ENCODE measurements around the gene PLEKHM2. TPM values are rescaled to one million over a fixed set of nuclear protein-coding genes. Genes with fewer than 3 reads are reported as not detected.

PLEKHM2 gene
- total and polyA plus RNA-seq, 4 donors, result 32.5 to 79.2 (median 63.1) TPM

DNA sequence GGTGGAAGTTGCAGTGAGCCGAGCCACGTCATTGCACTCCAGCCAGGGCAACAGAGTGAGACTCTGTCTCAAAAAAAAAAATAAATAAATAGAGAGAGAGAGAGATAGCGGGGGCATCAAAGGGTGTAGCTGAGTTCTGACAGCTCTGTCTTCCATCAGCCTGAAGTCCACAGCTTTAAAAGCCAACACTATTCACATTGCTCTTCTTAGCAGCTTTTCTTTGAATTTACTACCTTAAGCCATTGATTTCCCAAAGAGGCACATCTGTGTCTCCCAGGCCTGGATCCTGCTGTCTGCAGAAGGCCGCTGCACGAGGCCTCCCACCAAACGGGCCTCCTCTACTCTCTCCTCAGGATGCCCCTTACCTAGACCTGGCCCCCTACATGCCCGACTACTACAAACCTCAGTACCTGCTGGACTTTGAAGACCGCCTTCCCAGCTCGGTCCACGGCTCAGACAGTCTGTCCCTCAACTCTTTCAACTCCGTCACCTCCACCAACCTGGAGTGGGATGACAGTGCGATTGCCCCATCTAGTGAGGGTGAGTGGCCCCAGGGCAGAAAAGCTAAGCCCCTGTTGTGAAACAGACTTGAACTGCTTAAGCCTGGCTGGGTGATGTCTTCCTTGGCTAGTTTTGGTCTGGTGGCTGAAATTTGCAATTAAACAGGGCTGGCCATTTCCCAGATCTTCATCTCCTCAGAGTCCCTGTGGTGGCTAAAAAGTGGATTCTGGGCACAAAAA is 35.4 kb downstream of the PLEKHM2 start:
- Histone ChIP-seq H3K4me3 (no peak overlapping the region), H3K27me3 (ENCODE audit: control insufficient read depth in 3 of 3, insufficient read depth in 3 of 3, low read length in 2 of 3) (no peaks in the 10 kb centered on the region), H3K36me3 (ENCODE audit: control insufficient read depth in 4 of 4, insufficient read depth in 4 of 4, low read length in 4 of 4) (peaks cover 5 to 53% (median 48%) of the 10 kb centered on the region in 4 donors), H3K9ac (ENCODE audit: insufficient read depth in 1 of 2, low read length in 2 of 2) (no peak overlapping the region), H3K9me3 (ENCODE audit: control insufficient read depth in 4 of 4, insufficient read depth in 3 of 4, low read length in 3 of 4) (no peaks in the 10 kb centered on the region), H3K4me1 (ENCODE audit: control insufficient read depth in 5 of 5, insufficient read depth in 5 of 5, low read length in 5 of 5) (peaks cover 1 to 38% (median 18%) of the 10 kb centered on the region in 5 donors), H3K27ac (ENCODE audit: low read depth in 1 of 2, low read length in 1 of 2) (no peak overlapping the region)
- DNase-seq (no peak), ATAC-seq (ENCODE audit: insufficient read depth, low FRiP score) (no peak)
- TF ChIP-seq, protein P1, sequence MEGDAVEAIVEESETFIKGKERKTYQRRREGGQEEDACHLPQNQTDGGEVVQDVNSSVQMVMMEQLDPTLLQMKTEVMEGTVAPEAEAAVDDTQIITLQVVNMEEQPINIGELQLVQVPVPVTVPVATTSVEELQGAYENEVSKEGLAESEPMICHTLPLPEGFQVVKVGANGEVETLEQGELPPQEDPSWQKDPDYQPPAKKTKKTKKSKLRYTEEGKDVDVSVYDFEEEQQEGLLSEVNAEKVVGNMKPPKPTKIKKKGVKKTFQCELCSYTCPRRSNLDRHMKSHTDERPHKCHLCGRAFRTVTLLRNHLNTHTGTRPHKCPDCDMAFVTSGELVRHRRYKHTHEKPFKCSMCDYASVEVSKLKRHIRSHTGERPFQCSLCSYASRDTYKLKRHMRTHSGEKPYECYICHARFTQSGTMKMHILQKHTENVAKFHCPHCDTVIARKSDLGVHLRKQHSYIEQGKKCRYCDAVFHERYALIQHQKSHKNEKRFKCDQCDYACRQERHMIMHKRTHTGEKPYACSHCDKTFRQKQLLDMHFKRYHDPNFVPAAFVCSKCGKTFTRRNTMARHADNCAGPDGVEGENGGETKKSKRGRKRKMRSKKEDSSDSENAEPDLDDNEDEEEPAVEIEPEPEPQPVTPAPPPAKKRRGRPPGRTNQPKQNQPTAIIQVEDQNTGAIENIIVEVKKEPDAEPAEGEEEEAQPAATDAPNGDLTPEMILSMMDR (IDR thresholded peaks at IDR 0.05; ENCODE audit: control extremely low read depth, extremely low read depth), result no peak
- WGBS, 2 donors, result 90 to 95% methylated on average over 12 of the region's 12 CpGs

- no peak for ATAC-seq (ENCODE audit: insufficient read depth, low FRiP score)
- WGBS, 2 donors, result 93 to 97% methylated on average over 3 of the region's 3 CpGs
- TF ChIP-seq, protein P1 (IDR thresholded peaks at IDR 0.05; ENCODE audit: control extremely low read depth, extremely low read depth), result no peak
These were observed 36.7 kb downstream of the PLEKHM2 start for GRCh38 chr1:15720861-15721260.

GRCh38 chr1:15722411-15722810 is 38.3 kb downstream of the PLEKHM2 start:
- Histone ChIP-seq H3K36me3 (ENCODE audit: control insufficient read depth in 4 of 4, insufficient read depth in 4 of 4, low read length in 4 of 4) (peaks cover 7 to 69% (median 47%) of the 10 kb centered on the region in 4 donors), H3K9me3 (ENCODE audit: control insufficient read depth in 4 of 4, insufficient read depth in 3 of 4, low read length in 3 of 4) (no peaks in the 10 kb centered on the region), H3K27me3 (ENCODE audit: control insufficient read depth in 3 of 3, insufficient read depth in 3 of 3, low read length in 2 of 3) (no peaks in the 10 kb centered on the region), H3K4me3 (no peak overlapping the region), H3K4me1 (ENCODE audit: control insufficient read depth in 5 of 5, insufficient read depth in 5 of 5, low read length in 5 of 5) (peaks cover 0 to 10% (median 9%) of the 10 kb centered on the region in 5 donors), H3K9ac (ENCODE audit: insufficient read depth in 1 of 2, low read length in 2 of 2) (no peak overlapping the region), H3K27ac (ENCODE audit: low read depth in 1 of 2, low read length in 1 of 2) (no peak overlapping the region)
- WGBS, 2 donors, result 92 to 97% methylated on average over 4 of the region's 4 CpGs
- ATAC-seq (ENCODE audit: insufficient read depth, low FRiP score) (no peak), DNase-seq (peak in 1 of 3 donors; percentile 6)
- TF ChIP-seq, protein P1 (IDR thresholded peaks at IDR 0.05; ENCODE audit: control extremely low read depth, extremely low read depth), result no peak

More at GRCh38 chr1:15720861-15721260, 36.7 kb downstream of the PLEKHM2 start:
- Histone ChIP-seq H3K9ac (ENCODE audit: insufficient read depth in 1 of 2, low read length in 2 of 2) (no peak overlapping the region), H3K36me3 (ENCODE audit: control insufficient read depth in 4 of 4, insufficient read depth in 4 of 4, low read length in 4 of 4) (peaks cover 7 to 63% (median 52%) of the 10 kb centered on the region in 4 donors), H3K27ac (ENCODE audit: low read depth in 1 of 2, low read length in 1 of 2) (no peak overlapping the region), H3K4me3 (no peak overlapping the region), H3K9me3 (ENCODE audit: control insufficient read depth in 4 of 4, insufficient read depth in 3 of 4, low read length in 3 of 4) (no peaks in the 10 kb centered on the region), H3K27me3 (ENCODE audit: control insufficient read depth in 3 of 3, insufficient read depth in 3 of 3, low read length in 2 of 3) (no peaks in the 10 kb centered on the region), H3K4me1 (ENCODE audit: control insufficient read depth in 5 of 5, insufficient read depth in 5 of 5, low read length in 5 of 5) (peaks cover 0 to 24% (median 12%) of the 10 kb centered on the region in 5 donors)
- DNase-seq, result no peak
